Activated effector memory CD4-positive, alpha-beta T cell treated with anti-CD3 and anti-CD28 coated beads, Interleukin-2, amount 50 U/mL, for 16 hours (primary cell): ENCODE results near the gene ARID1B.

Source experiments
- DNase-seq: peaks from one replicate; pipeline ENCODE4 v3.0.0-alpha.2; 2020

ARID1B gene

GRCh38 chr6:157089258-157089657 lies 312.1 kb downstream of the ARID1B start:
- no peak for DNase-seq

- DNase-seq = no peak
These were observed 312.7 kb downstream of the ARID1B start for GRCh38 chr6:157089851-157090250.

- no peak for DNase-seq
These were observed 313.6 kb downstream of the ARID1B start for GRCh38 chr6:157090736-157091135.

- DNase-seq = no peak
These were observed 314.1 kb downstream of the ARID1B start for GRCh38 chr6:157091243-157091642.

GRCh38 chr6:157091856-157092460 lies 314.8 kb downstream of the ARID1B start:
- no peak for DNase-seq

- DNase-seq = no peak
These were observed 315.6 kb downstream of the ARID1B start for GRCh38 chr6:157092736-157093135.

- no peak for DNase-seq
These were observed 316.4 kb downstream of the ARID1B start for GRCh38 chr6:157093536-157093935.

GRCh38 chr6:157094038-157094437 lies 316.9 kb downstream of the ARID1B start:
- DNase-seq = no peak

- no peak for DNase-seq
These were observed 317.9 kb downstream of the ARID1B start for GRCh38 chr6:157095084-157095483.

GRCh38 chr6:157095569-157095968 lies 318.4 kb downstream of the ARID1B start:
- no peak for DNase-seq

GRCh38 chr6:157096105-157096504 lies 318.9 kb downstream of the ARID1B start:
- DNase-seq = no peak

GRCh38 chr6:157096522-157096921 lies 319.3 kb downstream of the ARID1B start:
- DNase-seq = no peak

GRCh38 chr6:157097255-157097955 lies 320.2 kb downstream of the ARID1B start:
- DNase-seq = no peak

- no peak for DNase-seq
These were observed 321.8 kb downstream of the ARID1B start for GRCh38 chr6:157098999-157099398.

- DNase-seq = peak; percentile 80
These were observed 322.9 kb downstream of the ARID1B start for GRCh38 chr6:157099912-157100593.

GRCh38 chr6:157101166-157101565 lies 324.0 kb downstream of the ARID1B start:
- DNase-seq = no peak

- no peak for DNase-seq
These were observed 327.6 kb downstream of the ARID1B start for GRCh38 chr6:157104803-157105202.

- DNase-seq = no peak
These were observed 329.3 kb downstream of the ARID1B start for GRCh38 chr6:157106487-157106886.

- DNase-seq = no peak
These were observed 330.4 kb downstream of the ARID1B start for GRCh38 chr6:157107571-157107914.

GRCh38 chr6:157107915-157108651 lies 330.9 kb downstream of the ARID1B start:
- no peak for DNase-seq

- no peak for DNase-seq
These were observed 331.7 kb downstream of the ARID1B start for GRCh38 chr6:157108923-157109322.

- no peak for DNase-seq
These were observed 333.4 kb downstream of the ARID1B start for GRCh38 chr6:157110607-157111006.

GRCh38 chr6:157113389-157113788 lies 336.2 kb downstream of the ARID1B start:
- no peak for DNase-seq

GRCh38 chr6:157116426-157116825 lies 339.2 kb downstream of the ARID1B start:
- no peak for DNase-seq
